Body of pancreas (tissue), 4 donors: Measurements from ENCODE around the gene MAPT. TPM values are rescaled to one million over a fixed set of nuclear protein-coding genes. Genes with fewer than 3 reads are reported as not detected.
"Not testable (repeated sequence)": the region's sequence is repeated elsewhere in the genome, so short reads cannot be mapped to it uniquely, and the experiment has no call there.

Experiments used
- ATAC-seq: fragments of 150-250 bp; one replicate; pipeline ENCODE4 v1.9.1; 2016
- DNase-seq, 4 donors: peaks; one replicate each; pipeline ENCODE4 v3.0.0-alpha.2; 2019
- H3K27ac ChIP-seq, 4 donors: fragments of 200-600 bp; sonication (generic); 1 replicate in 3 of 4; 2 replicates in 1 of 4; pipeline versions ENCODE4 v1.5.1 to v1.6.1; 2016 to 2019; ENCODE audit warnings: mild to moderate bottlenecking in 1 of 4, mixed read lengths in 1 of 4, moderate library complexity in 1 of 4
- H3K27me3 ChIP-seq, 2 donors: fragments of 200-600 bp; sonication (generic); one replicate each; pipeline ENCODE4 v1.6.0; 2016; ENCODE audit warnings: mild to moderate bottlenecking in 1 of 2
- H3K36me3 ChIP-seq, 2 donors: fragments of 200-600 bp; sonication (generic); replicated peaks in 1 of 2; 2 replicates each; pipeline ENCODE4 v1.5.1; 2016; ENCODE audit warnings: low read depth in 2 of 2; ENCODE audit not compliant: insufficient read depth in 1 of 2
- H3K4me1 ChIP-seq: fragments of 200-600 bp; sonication (generic); one replicate; pipeline ENCODE4 v1.6.0; 2016
- H3K4me3 ChIP-seq, 2 donors: fragments of 200-600 bp; sonication (generic); 1 replicate in 1 of 2; 2 replicates in 1 of 2; pipeline ENCODE4 v1.5.1; 2016 to 2019
- H3K9me3 ChIP-seq, 3 donors: fragments of 200-600 bp; sonication (generic); 1 replicate in 2 of 3; 2 replicates in 1 of 3; pipeline ENCODE4 v1.5.1; 2016
- POLR2A ChIP-seq, 3 donors: fragments of 450-650 bp; IDR thresholded peaks; one replicate each; pipeline ENCODE4 v1.6.1; 2016; ENCODE audit warnings: antibody characterized with exemption in 3 of 3, mild to moderate bottlenecking in 2 of 3
- WGBS, 2 donors: methylation state at CpG; one replicate each; pipeline ENCODE4 v1.1.5; 2017; 5-methylcytosine and 5-hydroxymethylcytosine counted together
- intact Hi-C: fragments of 100-400 bp; cut with DNase I; formaldehyde crosslinking; loops from one replicate; pipeline ENCODE4 v1.15.1; 2023
- total RNA-seq, 2 donors: library from RNA; depleted of rRNA; stranded (reverse); fragments of >200 nt; gene quantifications; one replicate each; pipeline ENCODE4 v1.1.0, GENCODE V29; 2016
- TF ChIP-seq, protein P1 (sequence below), 7 experiments: fragments of 450-650 bp in 4 of 7; fragments of 200-600 bp in 3 of 7; sonication (generic) in 3 of 7; IDR thresholded peaks; one replicate each; pipeline ENCODE4 v1.5.1; 2016 to 2019; ENCODE audit warnings: antibody characterized with exemption in 7 of 7

MAPT gene
- total RNA-seq, 2 donors from 2014 or later, result 1.6 to 2.3 TPM

DNA sequence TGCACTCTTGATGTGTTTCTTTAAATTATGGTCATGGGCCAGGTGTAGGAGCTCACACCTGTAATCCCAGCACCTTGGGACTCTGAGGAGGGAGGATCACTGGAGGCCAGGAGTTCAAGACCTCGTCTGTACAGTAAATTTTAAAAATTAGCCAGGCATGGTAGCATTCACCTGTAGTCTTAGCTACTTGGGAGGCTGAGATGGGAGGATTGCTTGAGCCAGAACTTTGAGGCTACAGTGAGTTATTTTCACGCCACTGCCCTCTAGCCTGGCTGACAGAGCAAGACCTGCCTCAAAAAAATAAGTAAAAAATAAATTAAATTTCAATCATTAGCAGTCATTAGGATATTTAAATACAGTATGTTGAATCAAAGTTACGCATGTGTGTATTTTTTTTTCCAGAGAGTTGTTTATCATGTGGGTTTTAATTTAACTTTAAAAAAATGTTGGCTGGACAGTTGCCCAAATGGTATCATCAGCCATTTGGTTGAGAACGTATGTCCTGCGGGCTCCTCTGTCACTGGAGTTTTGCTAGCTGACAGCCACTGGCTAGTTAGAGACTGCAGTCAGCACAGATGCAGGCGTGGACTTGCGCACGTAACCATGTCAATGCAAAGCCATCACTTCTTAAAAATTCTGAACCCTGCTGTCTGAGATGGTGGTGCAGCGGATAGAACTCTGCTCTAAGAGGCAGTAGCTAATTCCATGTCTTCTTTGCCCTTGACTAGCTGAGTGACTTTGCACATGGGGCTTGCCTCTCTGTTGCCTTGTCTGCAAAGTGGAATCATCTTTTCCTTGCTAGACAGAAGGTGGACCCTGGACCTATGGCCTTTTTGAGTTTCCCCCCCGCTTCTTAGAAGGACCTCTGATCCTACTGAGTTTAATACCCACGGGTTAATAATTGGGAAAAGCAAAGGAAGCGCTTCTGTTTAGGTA, 40.0 kb downstream of the MAPT start:
- WGBS, 2 donors, result 71 to 74% methylated on average over 12 of the region's 12 CpGs
- ATAC-seq, result no peak
- intact Hi-C loops, result no loop called here
- Histone ChIP-seq H3K4me3 (no peak overlapping the region), H3K27me3 (no peaks in the 10 kb centered on the region), H3K4me1 (no peaks in the 10 kb centered on the region), H3K9me3 (no peaks in the 10 kb centered on the region), H3K36me3 (no peaks in the 10 kb centered on the region), H3K27ac (no peak overlapping the region)
- no peak for TF ChIP-seq POLR2A (IDR thresholded peaks at IDR 0.05)
- TF ChIP-seq, protein P1, sequence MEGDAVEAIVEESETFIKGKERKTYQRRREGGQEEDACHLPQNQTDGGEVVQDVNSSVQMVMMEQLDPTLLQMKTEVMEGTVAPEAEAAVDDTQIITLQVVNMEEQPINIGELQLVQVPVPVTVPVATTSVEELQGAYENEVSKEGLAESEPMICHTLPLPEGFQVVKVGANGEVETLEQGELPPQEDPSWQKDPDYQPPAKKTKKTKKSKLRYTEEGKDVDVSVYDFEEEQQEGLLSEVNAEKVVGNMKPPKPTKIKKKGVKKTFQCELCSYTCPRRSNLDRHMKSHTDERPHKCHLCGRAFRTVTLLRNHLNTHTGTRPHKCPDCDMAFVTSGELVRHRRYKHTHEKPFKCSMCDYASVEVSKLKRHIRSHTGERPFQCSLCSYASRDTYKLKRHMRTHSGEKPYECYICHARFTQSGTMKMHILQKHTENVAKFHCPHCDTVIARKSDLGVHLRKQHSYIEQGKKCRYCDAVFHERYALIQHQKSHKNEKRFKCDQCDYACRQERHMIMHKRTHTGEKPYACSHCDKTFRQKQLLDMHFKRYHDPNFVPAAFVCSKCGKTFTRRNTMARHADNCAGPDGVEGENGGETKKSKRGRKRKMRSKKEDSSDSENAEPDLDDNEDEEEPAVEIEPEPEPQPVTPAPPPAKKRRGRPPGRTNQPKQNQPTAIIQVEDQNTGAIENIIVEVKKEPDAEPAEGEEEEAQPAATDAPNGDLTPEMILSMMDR (IDR thresholded peaks at IDR 0.05), result no peak
- no peak for DNase-seq

DNA sequence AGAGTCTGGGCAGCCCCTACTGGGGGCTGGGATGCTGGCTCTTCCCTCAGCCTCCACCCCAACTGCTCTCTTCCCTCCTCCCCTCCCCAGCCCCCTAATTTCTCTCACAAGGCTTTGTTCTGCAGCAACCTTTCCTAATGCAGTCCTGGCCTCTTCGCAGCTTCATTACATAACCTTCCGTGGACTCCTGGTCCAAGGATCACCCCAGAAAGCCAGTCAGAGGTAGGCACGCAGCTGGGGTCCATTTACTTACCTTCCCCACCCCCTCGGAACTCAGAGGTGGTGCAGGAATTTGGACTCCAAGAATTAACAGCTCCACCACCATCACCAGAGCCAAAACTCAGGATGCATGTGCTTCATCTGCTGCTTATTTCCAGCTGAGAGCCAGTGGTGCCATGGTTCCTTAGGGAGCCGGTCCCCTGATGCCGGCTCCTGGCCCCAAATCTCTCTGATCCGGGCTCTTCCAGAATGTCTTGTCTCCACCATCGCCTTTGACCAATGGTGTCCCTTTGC, 40.9 kb downstream of the MAPT start:
- intact Hi-C loops, result no loop called here
- no peak for TF ChIP-seq POLR2A (IDR thresholded peaks at IDR 0.05)
- TF ChIP-seq, protein P1 (IDR thresholded peaks at IDR 0.05), result no peak
- DNase-seq (no peak), ATAC-seq (no peak)
- no peaks in the 10 kb centered on the region for H3K9me3 ChIP-seq
- H3K4me1 ChIP-seq, result no peaks in the 10 kb centered on the region
- H3K27me3 ChIP-seq, result no peaks in the 10 kb centered on the region
- H3K27ac ChIP-seq, result no peak overlapping the region
- WGBS, 2 donors, result 80 to 81% methylated on average over 7 to 8 of the region's 8 CpGs
- no peaks in the 10 kb centered on the region for H3K36me3 ChIP-seq
- no peak overlapping the region for H3K4me3 ChIP-seq

DNA sequence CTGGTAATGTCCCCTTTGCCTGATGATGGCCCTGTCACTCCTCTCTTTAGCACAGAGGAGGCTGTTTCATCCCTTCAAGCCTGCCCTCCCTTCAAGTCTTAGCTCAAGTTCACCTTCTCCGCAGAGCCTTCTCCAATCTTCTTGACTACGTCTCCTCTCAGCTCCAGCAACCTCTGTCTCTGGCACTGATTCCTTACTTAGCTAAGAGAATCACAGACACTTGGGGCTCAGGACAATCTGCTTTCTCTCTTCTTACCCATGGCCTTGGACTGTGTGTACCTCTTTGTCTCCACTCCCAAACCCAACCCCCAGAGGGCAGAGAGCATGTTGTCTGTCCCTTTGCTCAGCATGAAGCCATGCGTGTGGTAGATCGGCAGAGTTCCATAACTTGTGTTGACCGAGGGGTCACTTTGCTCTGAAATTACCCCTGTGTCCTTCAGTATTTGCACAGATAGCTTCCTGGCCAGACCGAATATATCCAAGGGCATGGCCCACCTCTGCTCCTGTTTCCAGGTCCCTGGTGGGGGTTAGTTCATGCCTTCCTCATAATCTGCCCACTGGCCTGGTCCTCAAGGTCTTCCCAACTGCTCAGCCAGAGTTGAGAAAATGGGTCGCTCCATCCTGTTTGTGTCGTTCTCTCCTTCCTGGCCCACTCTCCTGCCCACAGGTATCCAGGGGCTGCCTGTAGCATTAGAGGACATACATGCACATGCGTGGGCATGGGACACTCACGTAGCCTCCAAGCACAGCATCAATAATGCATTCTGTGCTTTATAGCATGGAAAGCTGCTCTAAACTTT, 41.6 kb downstream of the MAPT start:
- DNase-seq (no peak), ATAC-seq (no peak)
- 91 to 94% methylated on average over 7 to 10 of the region's 10 CpGs for WGBS, 2 donors
- no peaks in the 10 kb centered on the region for H3K9me3 ChIP-seq
- TF ChIP-seq, protein P1 (IDR thresholded peaks at IDR 0.05), result no peak
- TF ChIP-seq POLR2A (IDR thresholded peaks at IDR 0.05), result no peak
- no peak overlapping the region for H3K27ac ChIP-seq
- intact Hi-C loops, result no loop called here
- no peak overlapping the region for H3K4me3 ChIP-seq
- H3K27me3 ChIP-seq, result no peaks in the 10 kb centered on the region
- H3K36me3 ChIP-seq, result no peaks in the 10 kb centered on the region
- H3K4me1 ChIP-seq, result no peaks in the 10 kb centered on the region

DNA sequence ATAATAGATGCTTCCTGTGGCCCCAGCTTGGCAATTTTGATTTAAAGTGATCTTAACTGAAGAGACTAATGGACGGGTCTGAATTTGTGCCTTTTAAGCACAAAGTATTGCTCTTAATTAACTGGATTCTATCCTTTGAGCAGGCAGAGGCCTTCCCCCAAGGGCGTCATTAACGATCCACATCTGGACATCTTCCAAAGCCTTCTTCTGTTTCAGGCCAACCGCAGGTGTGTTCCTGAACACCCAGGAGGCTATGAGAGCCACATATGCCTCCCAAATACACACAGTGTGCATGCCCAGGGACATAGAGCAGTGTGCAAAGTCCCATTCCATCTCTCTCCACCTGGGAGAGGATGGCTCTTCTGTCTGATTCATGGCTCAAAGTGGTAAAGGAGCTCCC, 42.3 kb downstream of the MAPT start:
- DNase-seq, result no peak
- Histone ChIP-seq H3K27me3 (no peaks in the 10 kb centered on the region), H3K36me3 (no peaks in the 10 kb centered on the region), H3K27ac (no peak overlapping the region), H3K4me1 (no peaks in the 10 kb centered on the region), H3K4me3 (no peak overlapping the region), H3K9me3 (no peaks in the 10 kb centered on the region)
- WGBS, 2 donors, result 50 to 51% methylated on average over 4 of the region's 4 CpGs
- intact Hi-C loops, result no loop called here
- no peak for ATAC-seq
- TF ChIP-seq, protein P1 (IDR thresholded peaks at IDR 0.05), result no peak
- no peak for TF ChIP-seq POLR2A (IDR thresholded peaks at IDR 0.05)

DNA sequence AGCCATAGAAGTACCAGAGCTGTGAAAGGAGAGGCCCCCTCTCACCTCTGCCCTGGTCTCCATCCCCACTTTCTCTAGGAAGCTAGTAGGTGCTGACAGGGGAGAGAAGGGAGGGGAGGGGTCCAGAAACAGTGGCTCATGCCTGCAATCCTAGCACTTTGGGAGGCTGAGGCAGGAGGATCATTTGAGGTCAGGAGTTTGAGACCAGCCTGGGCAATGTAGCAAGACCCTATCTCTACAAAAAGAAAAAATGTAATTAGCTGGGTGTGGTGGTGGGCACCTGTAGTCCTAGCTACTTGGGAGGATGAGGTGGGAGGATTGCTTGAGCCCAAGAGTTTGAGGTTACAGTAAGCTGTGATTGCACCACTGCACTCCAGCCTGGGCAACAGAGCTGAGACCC, 42.8 kb downstream of the MAPT start:
- H3K9me3 ChIP-seq, intact Hi-C loops, H3K27ac ChIP-seq, H3K27me3 ChIP-seq, DNase-seq, ATAC-seq, H3K36me3 ChIP-seq, H3K4me3 ChIP-seq, H3K4me1 ChIP-seq: not testable (repeated sequence)
